ENCODE results near the gene SULT1C3.

SULT1C3 gene

GRCh38 chr2:108239786-108240185 is at the start of gene SULT1C3:
TSS of gene SULT1C3 (plus strand) at chr2:108239968. CDS start at chr2:108247195, 7,227 bp downstream.
- Histone ChIP-seq H3K9me3 (ENCODE audit: control insufficient read depth, low read length) (peaks cover 5% of the 10 kb centered on the region), H3K36me3 (ENCODE audit: control insufficient read depth, insufficient read depth, low read length) (no peaks in the 10 kb centered on the region), H3K4me1 (ENCODE audit: control insufficient read depth, insufficient read depth, low read length) (peaks cover 7% of the 10 kb centered on the region), H3K4me3 (ENCODE audit: low read length) (no peak within 1 kb of the TSS), H3K9ac (ENCODE audit: low read length) (no peak within 1 kb of the TSS), H3K27me3 (ENCODE audit: control insufficient read depth, insufficient read depth, low read length) (no peaks in the 10 kb centered on the region)

DNA sequence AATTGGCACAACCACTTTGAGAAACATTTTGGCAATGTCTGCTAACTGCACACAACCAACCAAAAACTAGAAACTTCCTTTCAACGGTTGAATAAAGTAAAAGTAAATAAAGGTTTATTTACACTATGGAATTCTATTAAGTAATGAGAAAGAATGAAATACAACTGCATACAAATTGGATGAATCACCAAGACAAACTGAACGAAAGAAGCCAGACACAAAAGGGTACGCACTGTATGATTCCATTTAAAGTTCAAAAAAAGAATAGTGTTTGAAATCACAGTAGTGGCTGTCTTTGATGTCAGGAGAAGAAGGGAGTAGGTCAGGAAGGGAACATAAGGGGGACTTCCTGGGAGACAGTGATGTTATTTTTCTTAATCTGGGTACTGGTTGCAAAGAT is 46.5 kb upstream of the SULT1C3 start:
- Histone ChIP-seq H3K4me1 (ENCODE audit: control insufficient read depth, insufficient read depth, low read length) (no peaks in the 10 kb centered on the region), H3K36me3 (ENCODE audit: control insufficient read depth, insufficient read depth, low read length) (no peaks in the 10 kb centered on the region)

GRCh38 chr2:108194409-108195132 is 45.2 kb upstream of the SULT1C3 start:
- H3K9ac ChIP-seq (ENCODE audit: low read length) = no peak overlapping the region
- no peaks in the 10 kb centered on the region for H3K27me3 ChIP-seq (ENCODE audit: control insufficient read depth, insufficient read depth, low read length)
- no peaks in the 10 kb centered on the region for H3K36me3 ChIP-seq (ENCODE audit: control insufficient read depth, insufficient read depth, low read length)
- no peak overlapping the region for H3K4me3 ChIP-seq (ENCODE audit: low read length)
- H3K9me3 ChIP-seq (ENCODE audit: control insufficient read depth, low read length) = no peaks in the 10 kb centered on the region
- no peaks in the 10 kb centered on the region for H3K4me1 ChIP-seq (ENCODE audit: control insufficient read depth, insufficient read depth, low read length)

More for the DNA sequence above, 46.5 kb upstream of the SULT1C3 start:
- Histone ChIP-seq H3K27me3 (ENCODE audit: control insufficient read depth, insufficient read depth, low read length) (no peaks in the 10 kb centered on the region), H3K4me3 (ENCODE audit: low read length) (no peak overlapping the region), H3K9me3 (ENCODE audit: control insufficient read depth, low read length) (no peaks in the 10 kb centered on the region), H3K9ac (ENCODE audit: low read length) (no peak overlapping the region)

GRCh38 chr2:108195133-108195439 is 44.7 kb upstream of the SULT1C3 start:
- H3K4me1 ChIP-seq (ENCODE audit: control insufficient read depth, insufficient read depth, low read length) = no peaks in the 10 kb centered on the region
- H3K9ac ChIP-seq (ENCODE audit: low read length) = no peak overlapping the region
- no peak overlapping the region for H3K4me3 ChIP-seq (ENCODE audit: low read length)
- H3K9me3 ChIP-seq (ENCODE audit: control insufficient read depth, low read length) = no peaks in the 10 kb centered on the region
- no peaks in the 10 kb centered on the region for H3K27me3 ChIP-seq (ENCODE audit: control insufficient read depth, insufficient read depth, low read length)
- no peaks in the 10 kb centered on the region for H3K36me3 ChIP-seq (ENCODE audit: control insufficient read depth, insufficient read depth, low read length)

DNA sequence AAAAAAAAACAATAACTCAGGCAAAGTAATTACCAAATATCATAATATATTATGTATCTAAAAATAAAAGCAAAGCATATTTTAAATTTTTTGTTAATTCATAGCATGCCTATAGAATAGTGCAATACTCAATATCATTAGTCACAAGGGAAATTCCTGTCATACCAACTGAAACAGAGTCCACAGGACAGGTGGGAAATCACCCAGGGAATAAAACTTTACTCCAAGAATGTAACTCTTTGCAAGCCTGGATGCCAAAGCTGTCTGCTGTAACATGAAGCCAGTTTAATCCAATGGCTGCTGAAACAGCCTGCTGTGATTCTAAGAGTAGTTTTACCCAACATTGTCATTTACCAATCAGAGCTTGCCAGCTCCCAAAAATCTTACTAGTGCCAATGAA is 40.0 kb upstream of the SULT1C3 start:
- H3K4me1 ChIP-seq (ENCODE audit: control insufficient read depth, insufficient read depth, low read length) = no peaks in the 10 kb centered on the region
- H3K27me3 ChIP-seq (ENCODE audit: control insufficient read depth, insufficient read depth, low read length) = no peaks in the 10 kb centered on the region
- H3K4me3 ChIP-seq (ENCODE audit: low read length) = no peak overlapping the region
- no peaks in the 10 kb centered on the region for H3K36me3 ChIP-seq (ENCODE audit: control insufficient read depth, insufficient read depth, low read length)
- no peaks in the 10 kb centered on the region for H3K9me3 ChIP-seq (ENCODE audit: control insufficient read depth, low read length)
- H3K9ac ChIP-seq (ENCODE audit: low read length) = no peak overlapping the region

DNA sequence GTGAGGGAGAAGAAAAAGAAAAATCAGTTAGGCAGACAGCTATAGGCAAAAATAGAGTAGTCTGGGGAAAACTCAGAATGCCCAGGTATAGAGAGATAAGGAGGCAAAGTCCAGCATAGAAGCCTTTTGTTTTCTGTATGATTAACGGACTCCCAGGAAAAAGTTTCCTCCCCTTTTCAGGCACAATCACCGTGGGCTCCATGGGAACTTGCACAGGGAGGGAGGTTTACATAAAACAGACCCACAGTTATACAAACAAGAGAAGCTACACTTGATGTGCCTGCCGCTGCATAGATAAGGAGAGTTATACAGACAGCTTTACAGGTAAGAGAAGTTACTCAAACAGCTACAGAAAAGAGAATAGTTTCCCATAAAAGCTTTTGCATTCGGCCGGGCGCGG is 39.2 kb upstream of the SULT1C3 start:
- Histone ChIP-seq H3K9me3 (ENCODE audit: control insufficient read depth, low read length) (no peaks in the 10 kb centered on the region), H3K9ac (ENCODE audit: low read length) (no peak overlapping the region), H3K36me3 (ENCODE audit: control insufficient read depth, insufficient read depth, low read length) (no peaks in the 10 kb centered on the region), H3K4me1 (ENCODE audit: control insufficient read depth, insufficient read depth, low read length) (no peaks in the 10 kb centered on the region), H3K27me3 (ENCODE audit: control insufficient read depth, insufficient read depth, low read length) (no peaks in the 10 kb centered on the region), H3K4me3 (ENCODE audit: low read length) (no peak overlapping the region)

- Histone ChIP-seq H3K9ac (ENCODE audit: low read length) (no peak overlapping the region), H3K36me3 (ENCODE audit: control insufficient read depth, insufficient read depth, low read length) (no peaks in the 10 kb centered on the region), H3K4me1 (ENCODE audit: control insufficient read depth, insufficient read depth, low read length) (peaks cover 20% of the 10 kb centered on the region), H3K9me3 (ENCODE audit: control insufficient read depth, low read length) (no peaks in the 10 kb centered on the region), H3K27me3 (ENCODE audit: control insufficient read depth, insufficient read depth, low read length) (no peaks in the 10 kb centered on the region), H3K4me3 (ENCODE audit: low read length) (no peak overlapping the region)
Measured at GRCh38 chr2:108212671-108213070, 27.1 kb upstream of the SULT1C3 start.

DNA sequence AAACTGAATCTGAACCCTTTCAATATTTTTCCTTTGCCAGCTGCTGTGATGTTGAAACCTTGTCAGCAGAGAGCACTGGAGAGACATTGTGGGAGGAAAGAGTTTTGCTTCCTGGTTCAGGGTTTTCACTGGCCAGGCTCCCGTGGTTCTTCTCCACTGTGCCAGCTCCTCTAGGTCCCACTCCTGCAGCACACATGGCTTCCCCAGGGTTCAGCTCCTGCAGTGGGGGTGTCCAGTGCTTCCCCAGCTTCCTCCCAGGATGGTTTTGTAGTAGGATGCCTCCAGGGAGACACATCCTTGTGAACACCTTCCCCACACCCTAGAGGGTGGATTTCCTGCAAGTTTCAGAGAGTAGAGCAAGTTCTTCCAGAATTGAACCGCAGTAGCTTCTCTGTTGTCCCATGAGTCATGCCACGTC is 24.0 kb upstream of the SULT1C3 start:
- H3K9ac ChIP-seq (ENCODE audit: low read length) = peak overlapping the region; percentile 50
- no peaks in the 10 kb centered on the region for H3K36me3 ChIP-seq (ENCODE audit: control insufficient read depth, insufficient read depth, low read length)
- no peak overlapping the region for H3K4me3 ChIP-seq (ENCODE audit: low read length)
- no peaks in the 10 kb centered on the region for H3K27me3 ChIP-seq (ENCODE audit: control insufficient read depth, insufficient read depth, low read length)
- no peaks in the 10 kb centered on the region for H3K9me3 ChIP-seq (ENCODE audit: control insufficient read depth, low read length)
- H3K4me1 ChIP-seq (ENCODE audit: control insufficient read depth, insufficient read depth, low read length) = peaks cover 25% of the 10 kb centered on the region

DNA sequence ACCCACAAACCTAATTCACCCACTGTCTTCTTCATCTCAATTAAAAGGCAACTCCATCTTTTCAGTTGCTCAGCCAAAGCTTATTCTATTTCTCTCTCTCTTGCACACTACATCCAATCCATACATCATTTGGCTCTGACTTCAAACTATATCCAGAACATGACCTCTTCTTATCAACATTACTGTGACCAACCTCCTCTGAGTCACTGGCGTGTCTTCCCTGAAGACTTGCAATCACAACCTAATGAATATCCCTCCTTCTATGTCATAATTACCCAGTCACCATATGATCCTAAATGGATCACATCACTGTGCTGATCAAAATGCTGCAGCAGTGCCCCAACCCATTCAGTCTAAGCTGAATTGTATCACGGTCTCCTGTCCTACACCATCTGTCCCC is 22.6 kb upstream of the SULT1C3 start:
- H3K27me3 ChIP-seq (ENCODE audit: control insufficient read depth, insufficient read depth, low read length) = no peaks in the 10 kb centered on the region
- H3K9me3 ChIP-seq (ENCODE audit: control insufficient read depth, low read length) = no peaks in the 10 kb centered on the region
- no peak overlapping the region for H3K9ac ChIP-seq (ENCODE audit: low read length)
- no peaks in the 10 kb centered on the region for H3K36me3 ChIP-seq (ENCODE audit: control insufficient read depth, insufficient read depth, low read length)
- peaks cover 25% of the 10 kb centered on the region for H3K4me1 ChIP-seq (ENCODE audit: control insufficient read depth, insufficient read depth, low read length)
- no peak overlapping the region for H3K4me3 ChIP-seq (ENCODE audit: low read length)

- H3K27me3 ChIP-seq (ENCODE audit: control insufficient read depth, insufficient read depth, low read length) = no peaks in the 10 kb centered on the region
- no peak overlapping the region for H3K4me3 ChIP-seq (ENCODE audit: low read length)
- no peak overlapping the region for H3K9ac ChIP-seq (ENCODE audit: low read length)
- H3K9me3 ChIP-seq (ENCODE audit: control insufficient read depth, low read length) = no peaks in the 10 kb centered on the region
- no peaks in the 10 kb centered on the region for H3K36me3 ChIP-seq (ENCODE audit: control insufficient read depth, insufficient read depth, low read length)
- peaks cover 25% of the 10 kb centered on the region for H3K4me1 ChIP-seq (ENCODE audit: control insufficient read depth, insufficient read depth, low read length)
Measured at GRCh38 chr2:108219688-108220087, 20.1 kb upstream of the SULT1C3 start.

DNA sequence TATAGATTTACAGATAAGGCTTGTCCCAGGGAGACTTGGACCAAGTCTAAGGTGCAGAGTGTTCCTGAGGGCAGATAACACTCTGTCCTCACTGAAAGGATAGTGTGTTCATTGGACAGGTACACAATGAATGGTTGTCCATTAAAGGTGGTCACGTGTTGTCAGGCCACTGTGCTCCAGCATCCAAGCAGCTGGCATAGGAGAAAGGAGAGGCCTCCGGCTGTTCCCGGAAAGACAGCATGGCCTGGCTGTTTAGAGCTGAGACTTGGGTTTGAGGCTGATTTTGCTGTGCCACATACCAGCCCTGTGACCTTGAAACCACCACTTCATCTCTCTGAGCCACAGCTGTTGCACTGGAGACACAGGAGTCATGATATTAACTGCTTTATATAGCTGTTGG is 19.6 kb upstream of the SULT1C3 start:
- Histone ChIP-seq H3K9me3 (ENCODE audit: control insufficient read depth, low read length) (no peaks in the 10 kb centered on the region), H3K9ac (ENCODE audit: low read length) (no peak overlapping the region), H3K36me3 (ENCODE audit: control insufficient read depth, insufficient read depth, low read length) (no peaks in the 10 kb centered on the region), H3K4me3 (ENCODE audit: low read length) (no peak overlapping the region), H3K4me1 (ENCODE audit: control insufficient read depth, insufficient read depth, low read length) (peaks cover 25% of the 10 kb centered on the region), H3K27me3 (ENCODE audit: control insufficient read depth, insufficient read depth, low read length) (no peaks in the 10 kb centered on the region)

DNA sequence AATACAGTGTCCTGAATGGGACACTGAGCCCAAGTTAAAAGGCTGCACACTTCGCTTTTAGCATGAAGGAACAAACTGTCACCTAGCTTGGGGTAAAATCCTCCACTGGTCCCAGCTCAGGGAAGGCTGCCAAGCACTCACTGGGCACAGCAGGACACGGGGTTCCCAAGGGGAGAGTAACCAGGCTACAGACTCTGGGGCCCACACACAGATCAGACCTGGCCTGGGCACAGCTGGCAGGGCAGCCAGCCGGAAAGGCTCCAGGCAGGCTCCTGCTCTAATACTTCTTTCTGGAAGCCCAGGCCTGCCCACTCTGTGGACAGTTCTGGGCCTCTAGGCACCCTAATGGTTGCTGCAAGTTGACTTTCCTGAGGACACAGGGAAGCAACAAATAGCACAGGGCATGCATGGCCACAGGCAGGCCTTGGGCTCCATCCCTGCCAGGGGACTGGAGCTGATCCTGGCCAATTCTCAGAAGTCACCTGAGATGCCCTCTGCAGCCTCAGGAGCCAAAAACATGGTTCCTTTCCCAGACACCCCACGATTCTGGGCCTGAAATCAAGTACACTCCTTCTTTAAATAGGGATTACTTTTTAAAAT is 18.7 kb upstream of the SULT1C3 start:
- H3K9me3 ChIP-seq (ENCODE audit: control insufficient read depth, low read length) = no peaks in the 10 kb centered on the region
- no peaks in the 10 kb centered on the region for H3K27me3 ChIP-seq (ENCODE audit: control insufficient read depth, insufficient read depth, low read length)

More for the DNA sequence above, 18.7 kb upstream of the SULT1C3 start:
- no peaks in the 10 kb centered on the region for H3K36me3 ChIP-seq (ENCODE audit: control insufficient read depth, insufficient read depth, low read length)
- no peak overlapping the region for H3K9ac ChIP-seq (ENCODE audit: low read length)
- peaks cover 18% of the 10 kb centered on the region for H3K4me1 ChIP-seq (ENCODE audit: control insufficient read depth, insufficient read depth, low read length)
- no peak overlapping the region for H3K4me3 ChIP-seq (ENCODE audit: low read length)
